ENCODE results near the gene MBOAT2. TPM values are rescaled to one million over a fixed set of nuclear protein-coding genes. Genes with fewer than 3 reads are reported as not detected.

MBOAT2 gene
- total RNA-seq, 4 donors from 2014 or later, result 20.5 to 42.8 (median 24.4) TPM

- H3K27me3 ChIP-seq, result no peaks in the 10 kb centered on the region
- whole genome bisulfite sequencing, 2 donors, result 82 to 87% methylated on average over 4 of the region's 4 CpGs
- no peak overlapping the region for H3K4me3 ChIP-seq (replicated peaks in 1 of 3)
- H3K27ac ChIP-seq, result no peak overlapping the region
- H3K36me3 ChIP-seq, result no peaks in the 10 kb centered on the region
- H3K9me3 ChIP-seq, result no peaks in the 10 kb centered on the region
- intact Hi-C loops (cut with DNase I), result no loop called here
- DNase-seq, result no peak
- peaks cover 3 to 4% of the 10 kb centered on the region in 2 donors for H3K4me1 ChIP-seq
- TF ChIP-seq CTCF (IDR thresholded peaks at IDR 0.05) (no peak), POLR2A (IDR thresholded peaks at IDR 0.05) (no peak)
These were observed 154.2 kb downstream of the MBOAT2 start for GRCh38 chr2:8849327-8849726.

- intact Hi-C loops (cut with DNase I), result no loop called here
- Histone ChIP-seq H3K27me3 (no peaks in the 10 kb centered on the region), H3K27ac (no peak overlapping the region), H3K4me1 (peaks cover 4% of the 10 kb centered on the region in 2 donors), H3K9me3 (no peaks in the 10 kb centered on the region), H3K36me3 (no peaks in the 10 kb centered on the region), H3K4me3 (replicated peaks in 1 of 3) (no peak overlapping the region)
- no peak for TF ChIP-seq CTCF (IDR thresholded peaks at IDR 0.05)
- no peak for TF ChIP-seq POLR2A (IDR thresholded peaks at IDR 0.05)
- 58 to 67% methylated on average over 7 of the region's 7 CpGs for WGBS, 2 donors
- no peak for DNase-seq
These were observed 155.0 kb downstream of the MBOAT2 start for GRCh38 chr2:8848328-8849100.

GRCh38 chr2:8847400-8847799 is 156.1 kb downstream of the MBOAT2 start:
- no peak for TF ChIP-seq CTCF (IDR thresholded peaks at IDR 0.05)
- TF ChIP-seq POLR2A (IDR thresholded peaks at IDR 0.05), result no peak
- Histone ChIP-seq H3K27ac (no peak overlapping the region), H3K4me3 (replicated peaks in 1 of 3) (no peak overlapping the region), H3K9me3 (no peaks in the 10 kb centered on the region), H3K27me3 (no peaks in the 10 kb centered on the region), H3K36me3 (no peaks in the 10 kb centered on the region), H3K4me1 (peaks cover 4% of the 10 kb centered on the region in 2 donors)
- WGBS, 2 donors, result 86 to 90% methylated on average over 6 of the region's 6 CpGs
- intact Hi-C loops (cut with DNase I), result no loop called here
- DNase-seq, result no peak

GRCh38 chr2:8841932-8842331 is 161.6 kb downstream of the MBOAT2 start:
- 93 to 98% methylated on average over 4 of the region's 4 CpGs for WGBS, 2 donors
- no peak for DNase-seq
- peaks cover 7 to 9% of the 10 kb centered on the region in 2 donors for H3K4me1 ChIP-seq
- intact Hi-C loops (cut with DNase I), result no loop called here
- TF ChIP-seq POLR2A (IDR thresholded peaks at IDR 0.05) (no peak), CTCF (IDR thresholded peaks at IDR 0.05) (no peak)
- H3K36me3 ChIP-seq, result no peaks in the 10 kb centered on the region
- no peak overlapping the region for H3K4me3 ChIP-seq (replicated peaks in 1 of 3)
- H3K27ac ChIP-seq, result no peak overlapping the region
- H3K27me3 ChIP-seq, result no peaks in the 10 kb centered on the region
- H3K9me3 ChIP-seq, result no peaks in the 10 kb centered on the region

- 61 to 63% methylated on average over 11 to 12 of the region's 12 CpGs for WGBS, 2 donors
- no peaks in the 10 kb centered on the region for H3K27me3 ChIP-seq
- H3K27ac ChIP-seq, result no peak overlapping the region
- intact Hi-C loops (cut with DNase I), result no loop called here
- no peaks in the 10 kb centered on the region for H3K36me3 ChIP-seq
- DNase-seq, result no peak
- peaks cover 15 to 16% of the 10 kb centered on the region in 2 donors for H3K4me1 ChIP-seq
- H3K9me3 ChIP-seq, result no peaks in the 10 kb centered on the region
- no peak overlapping the region for H3K4me3 ChIP-seq (replicated peaks in 1 of 3)
- TF ChIP-seq CTCF (IDR thresholded peaks at IDR 0.05) (no peak), POLR2A (IDR thresholded peaks at IDR 0.05) (no peak)
These were observed 162.9 kb downstream of the MBOAT2 start for GRCh38 chr2:8840475-8841091.
